ENCODE data around the gene CX3CR1. TPM values are rescaled to one million over a fixed set of nuclear protein-coding genes. Genes with fewer than 3 reads are reported as not detected.
A peak's percentile ranks its signal among the peaks of the same experiment; 100 is the strongest.

The CX3CR1 gene
- total and polyA plus RNA-seq, 9 of the 15 experiments (the other 6 are each of a cell fraction or from before 2014, with no cell fraction given), result 0.03 to 0.21 TPM; not detected in 7

- ATAC-seq, result no peak
- POLR2A ChIA-PET, result no interaction called here
- intact Hi-C loops (cut with micrococcal nuclease), result no loop called here
- no peaks in the 10 kb centered on the region for H3K4me1 ChIP-seq (replicated peaks in 1 of 2; ENCODE audit: control insufficient read depth in 2 of 2, insufficient read depth in 2 of 2, low read length in 2 of 2)
- TF ChIP-seq BCLAF1 (IDR thresholded peaks at IDR 0.05; ENCODE audit: borderline replicate concordance in 1 of 2, control insufficient read depth in 1 of 2, low read depth in 2 of 2, low read length in 1 of 2), result no peak
- TF ChIP-seq STAT5B (CRISPR knock-in tag; IDR thresholded peaks at IDR 0.05), result no peak
- TF ChIP-seq CEBPG (CRISPR knock-in tag; IDR thresholded peaks at IDR 0.05), result no peak
- TF ChIP-seq CEBPG (tag; conservative IDR thresholded peaks at IDR 0.05 in 1 of 2, IDR thresholded peaks at IDR 0.05 in 1 of 2), result no peak
- TF ChIP-seq, protein P1, sequence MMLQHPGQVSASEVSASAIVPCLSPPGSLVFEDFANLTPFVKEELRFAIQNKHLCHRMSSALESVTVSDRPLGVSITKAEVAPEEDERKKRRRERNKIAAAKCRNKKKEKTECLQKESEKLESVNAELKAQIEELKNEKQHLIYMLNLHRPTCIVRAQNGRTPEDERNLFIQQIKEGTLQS (IDR thresholded peaks at IDR 0.05), result 0 out of 2 replicates have a peak, but pooled peaks have one; percentile 8
- TF ChIP-seq, protein P1 (CRISPR knock-in tag; conservative IDR thresholded peaks at IDR 0.05), result no peak
- peak; percentile 69 for TF ChIP-seq FOSL1 (tag; conservative IDR thresholded peaks at IDR 0.05)
- CTCF ChIA-PET (ENCODE audit: low intra/inter-chr PET ratio), result no interaction called here
- FAIRE-seq, result no peak
- H3K4me3 ChIP-seq, result no peak overlapping the region
- no peaks in the 10 kb centered on the region for H3K79me2 ChIP-seq (ENCODE audit: control insufficient read depth, insufficient read depth, low read length)
- H2AFZ ChIP-seq (ENCODE audit: low read depth, low read length), result no peak overlapping the region
- BruUV-seq (replicated peaks), result no TSS peak
- H3K9me1 ChIP-seq (ENCODE audit: control insufficient read depth, insufficient read depth, low read length), result no peaks in the 10 kb centered on the region
- H3K9ac ChIP-seq (ENCODE audit: insufficient read depth in 1 of 2, low read depth in 2 of 2, low read length in 2 of 2), result no peak overlapping the region
- no peak overlapping the region for H3K27ac ChIP-seq (ENCODE audit: extremely low read depth, low read depth, low read length)
- no peaks in the 10 kb centered on the region for H3K9me3 ChIP-seq (replicated peaks; ENCODE audit: control insufficient read depth, insufficient read depth, low read depth, low read length)
- H4K20me1 ChIP-seq (replicated peaks; ENCODE audit: control insufficient read depth, insufficient read depth, low read length), result no peaks in the 10 kb centered on the region
- in situ Hi-C loops (cut with MboI), result no loop called here
- H3K27me3 ChIP-seq (ENCODE audit: control insufficient read depth in 2 of 2, insufficient read depth in 2 of 2, low read length in 2 of 2), result no peaks in the 10 kb centered on the region
- no peak for DNase-seq (ENCODE audit: extremely low read depth in 1 of 4, low spot score in 3 of 4)
- H3K4me2 ChIP-seq (ENCODE audit: insufficient read depth, low read length), result no peak overlapping the region
- 11% methylated on average over 1 of the region's 1 CpG for WGBS (ENCODE audit: insufficient coverage, low coverage, missing lambda C conversion rate)
- no peaks in the 10 kb centered on the region for H3K36me3 ChIP-seq (ENCODE audit: control insufficient read depth, insufficient read depth, low read length)
Observed at GRCh38 chr3:39315420-39315819, 35.6 kb upstream of the CX3CR1 start.
